Stimulated activated CD4-positive, alpha-beta T cell treated with anti-CD3 and anti-CD28 coated beads, Interleukin-15, amount 100 ng/mL, for 24 hours (primary cell): ENCODE data around the gene CASS4.
"Not testable (repeated sequence)": the region's sequence is repeated elsewhere in the genome, so short reads cannot be mapped to it uniquely, and the experiment has no call there.

Experiments used
- DNase-seq: peaks from one replicate; pipeline ENCODE4 v3.0.0-alpha.2; 2020

The CASS4 gene

GRCh38 chr20:56411759-56412472, at the start of gene CASS4:
TSS of gene CASS4 (plus strand) at chr20:56412260. CDS start at chr20:56412459, 199 bp downstream.
- no peak for DNase-seq

GRCh38 chr20:56362833-56363413, 49.1 kb upstream of the CASS4 start:
- DNase-seq = no peak

- DNase-seq = no peak
These were observed 48.6 kb upstream of the CASS4 start for GRCh38 chr20:56363491-56363890.

GRCh38 chr20:56368351-56369134, 43.5 kb upstream of the CASS4 start:
- DNase-seq = no peak

GRCh38 chr20:56369179-56369578, 42.9 kb upstream of the CASS4 start:
- no peak for DNase-seq

GRCh38 chr20:56371977-56372376, 40.1 kb upstream of the CASS4 start:
- DNase-seq = no peak

- no peak for DNase-seq
These were observed 39.2 kb upstream of the CASS4 start for GRCh38 chr20:56372850-56373249.

- DNase-seq = no peak
These were observed 38.1 kb upstream of the CASS4 start for GRCh38 chr20:56373942-56374341.

GRCh38 chr20:56376331-56376730, 35.7 kb upstream of the CASS4 start:
- no peak for DNase-seq

GRCh38 chr20:56378386-56378785, 33.7 kb upstream of the CASS4 start:
- DNase-seq = no peak

- DNase-seq = no peak
These were observed 31.7 kb upstream of the CASS4 start for GRCh38 chr20:56380375-56380774.

- no peak for DNase-seq
These were observed 30.6 kb upstream of the CASS4 start for GRCh38 chr20:56381501-56381900.

- DNase-seq = no peak
These were observed 29.4 kb upstream of the CASS4 start for GRCh38 chr20:56382696-56383095.

GRCh38 chr20:56383334-56383733, 28.7 kb upstream of the CASS4 start:
- DNase-seq = no peak

GRCh38 chr20:56385130-56385529, 26.9 kb upstream of the CASS4 start:
- DNase-seq = no peak

- no peak for DNase-seq
These were observed 25.8 kb upstream of the CASS4 start for GRCh38 chr20:56386219-56386618.

- no peak for DNase-seq
These were observed 23.2 kb upstream of the CASS4 start for GRCh38 chr20:56388882-56389281.

- DNase-seq = no peak
These were observed 22.3 kb upstream of the CASS4 start for GRCh38 chr20:56389807-56390206.

- DNase-seq = not testable (repeated sequence)
These were observed 21.7 kb upstream of the CASS4 start for GRCh38 chr20:56390396-56390795.

GRCh38 chr20:56391037-56391436, 21.0 kb upstream of the CASS4 start:
- no peak for DNase-seq

GRCh38 chr20:56391596-56392131, 20.4 kb upstream of the CASS4 start:
- peak; percentile 9 for DNase-seq

- DNase-seq = peak; percentile 99
These were observed 19.8 kb upstream of the CASS4 start, which contains the start of the genes AURKA and CSTF1 for GRCh38 chr20:56392132-56392880. TSS of gene AURKA (minus strand) at chr20:56392215. CDS start at chr20:56388197, 4,018 bp downstream. TSS of gene CSTF1 (plus strand) at chr20:56392645. CDS start at chr20:56395553, 2,908 bp downstream.
